Neutrophil (primary cell): ENCODE results near the gene FGD3.
A peak's percentile ranks its signal among the peaks of the same experiment; 100 is the strongest.

Source experiments
- H3K27ac ChIP-seq: fragments of 200-600 bp; sonication (generic); 2 replicates; pipeline ENCODE4 v1.5.1; 2016; ENCODE audit warnings: mild to moderate bottlenecking, moderate library complexity
- H3K27me3 ChIP-seq: fragments of 200-600 bp; sonication (generic); 2 replicates; pipeline ENCODE4 v1.6.0; 2016; ENCODE audit warnings: mild to moderate bottlenecking
- H3K36me3 ChIP-seq: fragments of 200-600 bp; sonication (generic); 2 replicates; pipeline ENCODE4 v1.5.1; 2017
- H3K4me1 ChIP-seq, 2 experiments: fragments of 200-600 bp in 1 of 2; sonication (generic) in 1 of 2; 1 replicate in 1 of 2; 2 replicates in 1 of 2; pipeline versions ENCODE4 v1.5.1 to v1.6.1; 2013 to 2016; ENCODE audit warnings: low read depth in 1 of 2, low read length in 1 of 2, mild to moderate bottlenecking in 1 of 2, moderate library complexity in 1 of 2; ENCODE audit not compliant: control insufficient read depth in 1 of 2, insufficient read depth in 1 of 2
- H3K4me3 ChIP-seq, 2 experiments: fragments of 200-600 bp in 1 of 2; sonication (generic) in 1 of 2; 1 replicate in 1 of 2; 2 replicates in 1 of 2; pipeline ENCODE4 v1.5.1; 2013 to 2016; ENCODE audit warnings: low read depth in 1 of 2, low read length in 1 of 2, mild to moderate bottlenecking in 1 of 2, moderate library complexity in 1 of 2
- H3K9me3 ChIP-seq: fragments of 200-600 bp; sonication (generic); 2 replicates; pipeline ENCODE4 v1.5.1; 2016
- TF ChIP-seq, protein P1 (sequence below): fragments of 200-600 bp; sonication (generic); IDR thresholded peaks from 2 replicates; pipeline ENCODE4 v1.5.1; 2016; ENCODE audit warnings: antibody characterized with exemption

The FGD3 gene

DNA sequence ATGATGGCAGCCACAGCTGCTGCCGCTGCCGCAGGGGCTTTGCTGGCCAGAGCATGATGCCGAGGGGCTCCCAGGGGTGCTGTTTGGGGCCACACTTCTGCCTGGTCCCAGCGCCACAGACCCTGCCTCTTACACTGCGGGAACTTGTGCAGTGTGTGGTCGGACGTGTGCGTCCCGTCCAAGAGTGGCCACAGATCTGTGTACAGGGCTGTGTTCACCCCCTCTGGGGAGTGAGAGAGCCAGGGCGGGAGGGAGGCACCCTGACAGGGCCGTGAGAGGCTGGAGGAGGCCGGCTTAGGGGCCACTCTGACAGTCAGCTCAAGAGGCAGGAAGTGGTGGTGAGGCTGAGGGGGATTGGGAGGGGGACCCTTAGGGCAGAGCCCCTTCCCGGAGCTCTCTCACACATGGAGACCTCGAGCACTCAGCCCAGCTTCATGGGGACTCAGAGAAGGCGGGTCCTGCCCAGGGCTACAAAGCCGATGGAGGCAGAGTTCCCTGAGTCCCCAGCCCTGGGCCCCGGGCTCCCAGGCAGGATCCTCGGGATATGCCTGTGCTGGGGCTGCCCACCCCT, 135.6 kb downstream of the FGD3 start:
- no peak overlapping the region for H3K4me3 ChIP-seq
- peak overlapping the region; percentile 65 for H3K27ac ChIP-seq
- TF ChIP-seq, protein P1, sequence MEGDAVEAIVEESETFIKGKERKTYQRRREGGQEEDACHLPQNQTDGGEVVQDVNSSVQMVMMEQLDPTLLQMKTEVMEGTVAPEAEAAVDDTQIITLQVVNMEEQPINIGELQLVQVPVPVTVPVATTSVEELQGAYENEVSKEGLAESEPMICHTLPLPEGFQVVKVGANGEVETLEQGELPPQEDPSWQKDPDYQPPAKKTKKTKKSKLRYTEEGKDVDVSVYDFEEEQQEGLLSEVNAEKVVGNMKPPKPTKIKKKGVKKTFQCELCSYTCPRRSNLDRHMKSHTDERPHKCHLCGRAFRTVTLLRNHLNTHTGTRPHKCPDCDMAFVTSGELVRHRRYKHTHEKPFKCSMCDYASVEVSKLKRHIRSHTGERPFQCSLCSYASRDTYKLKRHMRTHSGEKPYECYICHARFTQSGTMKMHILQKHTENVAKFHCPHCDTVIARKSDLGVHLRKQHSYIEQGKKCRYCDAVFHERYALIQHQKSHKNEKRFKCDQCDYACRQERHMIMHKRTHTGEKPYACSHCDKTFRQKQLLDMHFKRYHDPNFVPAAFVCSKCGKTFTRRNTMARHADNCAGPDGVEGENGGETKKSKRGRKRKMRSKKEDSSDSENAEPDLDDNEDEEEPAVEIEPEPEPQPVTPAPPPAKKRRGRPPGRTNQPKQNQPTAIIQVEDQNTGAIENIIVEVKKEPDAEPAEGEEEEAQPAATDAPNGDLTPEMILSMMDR, result no peak
- H3K27me3 ChIP-seq, result no peaks in the 10 kb centered on the region
- H3K36me3 ChIP-seq, result peaks cover 82% of the 10 kb centered on the region
- peaks cover 10 to 15% of the 10 kb centered on the region in 2 experiments for H3K4me1 ChIP-seq
- H3K9me3 ChIP-seq, result no peaks in the 10 kb centered on the region

DNA sequence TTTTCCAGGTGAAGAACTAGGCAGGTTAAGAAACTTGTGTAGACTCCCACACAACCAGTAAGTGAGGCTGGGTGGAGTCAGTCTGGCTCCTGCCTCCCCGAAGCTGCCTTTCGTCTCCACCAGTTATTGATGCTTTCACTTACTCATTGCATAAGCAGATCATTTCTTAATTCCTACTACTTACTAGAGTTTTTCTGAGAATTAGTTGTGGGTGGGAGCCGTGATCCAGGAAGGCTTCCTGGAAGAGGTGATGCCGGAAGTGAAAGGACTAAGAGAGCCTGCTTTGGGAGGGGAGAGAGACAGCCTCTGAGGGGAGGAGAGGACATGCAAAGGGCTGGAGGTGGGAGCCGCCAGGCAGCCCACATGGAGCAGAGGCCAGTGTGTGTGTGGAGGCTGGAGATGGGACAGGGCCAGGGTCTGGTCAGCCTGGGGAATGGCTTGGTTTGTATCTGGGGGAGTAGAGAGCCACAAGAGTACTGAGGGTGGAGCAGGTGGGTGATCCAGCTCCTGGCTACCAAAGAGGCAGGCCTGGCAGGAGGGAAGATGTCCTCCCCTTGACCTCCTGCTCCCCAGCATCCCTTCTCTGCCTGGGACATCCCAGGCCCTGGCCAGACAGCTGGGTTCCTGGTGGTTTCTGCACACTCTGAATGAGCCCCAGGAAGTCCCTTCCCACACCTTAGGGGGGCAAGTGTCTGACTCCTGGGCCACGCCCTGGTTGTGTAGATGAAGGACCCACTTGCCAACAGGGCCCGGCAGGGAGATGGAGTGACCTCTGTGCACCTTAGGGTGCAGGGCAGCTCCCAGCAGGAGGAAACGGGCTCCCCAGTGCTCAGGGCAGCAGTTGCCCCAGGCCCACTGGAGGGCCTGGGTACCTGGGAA, 136.5 kb downstream of the FGD3 start:
- TF ChIP-seq, protein P1, result no peak
- Histone ChIP-seq H3K36me3 (peaks cover 80% of the 10 kb centered on the region), H3K4me1 (peaks cover 10 to 15% of the 10 kb centered on the region in 2 experiments), H3K27me3 (no peaks in the 10 kb centered on the region), H3K9me3 (no peaks in the 10 kb centered on the region), H3K27ac (peak overlapping the region; percentile 65), H3K4me3 (no peak overlapping the region)

DNA sequence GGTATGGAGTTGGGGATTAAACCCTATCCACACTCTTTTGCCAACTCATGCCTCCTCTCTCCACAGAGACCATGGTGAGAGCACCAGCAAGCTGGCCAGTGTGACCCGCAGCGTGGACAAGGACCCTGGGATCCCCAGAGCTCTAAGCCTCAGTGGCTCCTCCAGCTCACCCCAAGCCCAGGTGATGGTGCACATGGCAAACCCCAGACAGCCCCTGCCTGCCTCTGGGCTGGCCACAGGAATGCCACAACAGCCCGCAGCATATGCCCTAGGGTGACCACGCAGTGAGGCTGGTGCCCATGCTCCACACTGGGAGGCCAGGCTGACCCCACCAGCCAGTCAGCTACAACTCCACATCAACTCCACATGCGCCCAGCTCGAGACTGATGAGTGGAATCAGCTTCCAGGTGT, 137.2 kb downstream of the FGD3 start:
- H3K4me1 ChIP-seq, result peaks cover 10 to 15% of the 10 kb centered on the region in 2 experiments
- TF ChIP-seq, protein P1, result no peak
- H3K9me3 ChIP-seq, result no peaks in the 10 kb centered on the region
- H3K4me3 ChIP-seq, result no peak overlapping the region
- H3K36me3 ChIP-seq, result peaks cover 78% of the 10 kb centered on the region
- H3K27me3 ChIP-seq, result no peaks in the 10 kb centered on the region
- H3K27ac ChIP-seq, result peak overlapping the region; percentile 65

DNA sequence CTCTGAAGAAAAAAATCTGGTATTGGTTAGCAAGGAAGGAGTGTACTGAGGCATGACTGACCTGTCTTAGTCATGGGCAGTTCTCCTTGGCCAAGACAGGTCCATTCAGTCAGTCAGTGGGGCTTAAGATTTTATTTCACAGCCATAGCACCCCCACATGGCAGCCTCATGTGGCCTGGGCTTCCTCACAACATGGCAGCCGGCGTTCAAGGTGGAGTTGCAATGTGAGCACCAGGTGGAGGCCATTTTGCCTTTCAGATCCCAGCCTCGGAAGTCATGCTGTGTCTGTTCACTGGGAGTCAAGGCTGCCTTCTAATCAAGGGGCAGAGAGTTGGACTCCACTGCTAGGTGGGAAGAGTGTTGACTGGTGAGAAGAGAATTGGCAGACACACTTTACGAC, 138.4 kb downstream of the FGD3 start:
- no peaks in the 10 kb centered on the region for H3K27me3 ChIP-seq
- H3K9me3 ChIP-seq, result no peaks in the 10 kb centered on the region
- H3K4me1 ChIP-seq, result peaks cover 10 to 15% of the 10 kb centered on the region in 2 experiments
- TF ChIP-seq, protein P1, result no peak
- H3K4me3 ChIP-seq, result no peak overlapping the region
- H3K36me3 ChIP-seq, result peaks cover 71% of the 10 kb centered on the region
- peak overlapping the region; percentile 65 for H3K27ac ChIP-seq
